GM18520 (cell line): ENCODE results near the gene PRSS37.
"Not testable (repeated sequence)": the region's sequence is repeated elsewhere in the genome, so short reads cannot be mapped to it uniquely, and the experiment has no call there.

Experiments
- ATAC-seq: cut with Tn5 transposase; IDR thresholded peaks from one replicate; pipeline ENCODE4 v1.9.1; 2021; ENCODE audit not compliant: unreplicated experiment

PRSS37 gene

GRCh38 chr7:141841385-141841784, at the start of gene PRSS37:
TSS of gene PRSS37 (minus strand) at chr7:141841485. CDS start at chr7:141841049, 436 bp downstream.
- no peak for ATAC-seq

GRCh38 chr7:141889321-141889720, 48.0 kb upstream of the PRSS37 start:
- no peak for ATAC-seq

- ATAC-seq = peak; percentile 58
Measured at GRCh38 chr7:141884539-141885225, 43.4 kb upstream of the PRSS37 start.

GRCh38 chr7:141880960-141881359, 39.7 kb upstream of the PRSS37 start:
- no peak for ATAC-seq

GRCh38 chr7:141877365-141877764, 36.1 kb upstream of the PRSS37 start:
- ATAC-seq = no peak

- no peak for ATAC-seq
Measured at GRCh38 chr7:141876371-141876770, 35.1 kb upstream of the PRSS37 start.

GRCh38 chr7:141875453-141875852, 34.2 kb upstream of the PRSS37 start:
- no peak for ATAC-seq

GRCh38 chr7:141874787-141875186, 33.5 kb upstream of the PRSS37 start:
- no peak for ATAC-seq

GRCh38 chr7:141872931-141873330, 31.6 kb upstream of the PRSS37 start:
- ATAC-seq = no peak

- ATAC-seq = no peak
Measured at GRCh38 chr7:141866974-141867373, 25.7 kb upstream of the PRSS37 start.

GRCh38 chr7:141864765-141865447, 23.6 kb upstream of the PRSS37 start:
- ATAC-seq = no peak

GRCh38 chr7:141860207-141860606, 18.9 kb upstream of the PRSS37 start:
- no peak for ATAC-seq

GRCh38 chr7:141847996-141848395, 6.7 kb upstream of the PRSS37 start:
- ATAC-seq = no peak

GRCh38 chr7:141844256-141844655, 3.0 kb upstream of the PRSS37 start:
- ATAC-seq = no peak

- ATAC-seq = no peak
Measured at GRCh38 chr7:141842904-141843303, 1.6 kb upstream of the PRSS37 start.

GRCh38 chr7:141840708-141841107, 577 bp downstream of the PRSS37 start:
- ATAC-seq = no peak

- no peak for ATAC-seq
Measured at GRCh38 chr7:141839256-141839655, 2.0 kb downstream of the PRSS37 start.

- ATAC-seq = no peak
Measured at GRCh38 chr7:141838581-141838980, 2.7 kb downstream of the PRSS37 start.

GRCh38 chr7:141837683-141838082, 3.6 kb downstream of the PRSS37 start:
- no peak for ATAC-seq

GRCh38 chr7:141822432-141822831, 18.9 kb downstream of the PRSS37 start:
- ATAC-seq = not testable (repeated sequence)

- no peak for ATAC-seq
Measured at GRCh38 chr7:141820067-141820466, 21.2 kb downstream of the PRSS37 start.

- ATAC-seq = no peak
Measured at GRCh38 chr7:141792526-141792925, 48.8 kb downstream of the PRSS37 start.

GRCh38 chr7:141789917-141790316, 51.4 kb downstream of the PRSS37 start, which contains the start of gene TAS2R5:
TSS of gene TAS2R5 (plus strand) at chr7:141790217. CDS start at chr7:141790362, 145 bp downstream.
- ATAC-seq = no peak
